Mononuclear cell (primary cell): ENCODE measurements around the gene WDR38. TPM values are rescaled to one million over a fixed set of nuclear protein-coding genes. Genes with fewer than 3 reads are reported as not detected.

ENCODE experiments used
- H3K27me3 ChIP-seq: 2 replicates; pipeline ENCODE4 v1.6.0; 2011; ENCODE audit warnings: low read length, control low read depth; ENCODE audit not compliant: insufficient read depth
- H3K4me1 ChIP-seq: 2 replicates; pipeline ENCODE4 v1.5.1; 2011; ENCODE audit warnings: mild to moderate bottlenecking, low read length, control low read depth; ENCODE audit not compliant: insufficient read depth
- H3K4me3 ChIP-seq: 2 replicates; pipeline ENCODE4 v1.5.1; 2011; ENCODE audit warnings: mild to moderate bottlenecking, low read length, moderate library complexity
- H3K9me3 ChIP-seq: 2 replicates; pipeline ENCODE4 v1.5.1; 2011; ENCODE audit warnings: low read depth, mild to moderate bottlenecking, control low read depth, low read length
- total RNA-seq: library from RNA; depleted of rRNA; stranded (reverse); fragments of >200 nt; gene quantifications from one replicate; pipeline ENCODE4 v1.2.3, GENCODE V29; 2012

The WDR38 gene
- total RNA-seq, 1 donor, result not detected

- Histone ChIP-seq H3K27me3 (no peaks in the 10 kb centered on the region), H3K9me3 (no peaks in the 10 kb centered on the region), H3K4me1 (no peaks in the 10 kb centered on the region), H3K4me3 (no peak overlapping the region)
Observed at GRCh38 chr9:124906966-124907365, 53.7 kb downstream of the WDR38 start.

Other genes starting within 250 kb of the WDR38 start
- 0.42 TPM for gene NR6A1, start 82.1 kb upstream of the WDR38 start, total RNA-seq
- 0.31 TPM for gene OLFML2A, start 76.3 kb upstream of the WDR38 start, total RNA-seq
- gene RPL35, start 8.5 kb downstream of the WDR38 start, total RNA-seq, result 2,254 TPM
- 29.3 TPM for gene ARPC5L, start 8.7 kb downstream of the WDR38 start, total RNA-seq
- 8.5 TPM for gene GOLGA1, start 87.6 kb downstream of the WDR38 start, total RNA-seq